ENCODE results near the gene PLIN1.

- TF ChIP-seq, protein P1, sequence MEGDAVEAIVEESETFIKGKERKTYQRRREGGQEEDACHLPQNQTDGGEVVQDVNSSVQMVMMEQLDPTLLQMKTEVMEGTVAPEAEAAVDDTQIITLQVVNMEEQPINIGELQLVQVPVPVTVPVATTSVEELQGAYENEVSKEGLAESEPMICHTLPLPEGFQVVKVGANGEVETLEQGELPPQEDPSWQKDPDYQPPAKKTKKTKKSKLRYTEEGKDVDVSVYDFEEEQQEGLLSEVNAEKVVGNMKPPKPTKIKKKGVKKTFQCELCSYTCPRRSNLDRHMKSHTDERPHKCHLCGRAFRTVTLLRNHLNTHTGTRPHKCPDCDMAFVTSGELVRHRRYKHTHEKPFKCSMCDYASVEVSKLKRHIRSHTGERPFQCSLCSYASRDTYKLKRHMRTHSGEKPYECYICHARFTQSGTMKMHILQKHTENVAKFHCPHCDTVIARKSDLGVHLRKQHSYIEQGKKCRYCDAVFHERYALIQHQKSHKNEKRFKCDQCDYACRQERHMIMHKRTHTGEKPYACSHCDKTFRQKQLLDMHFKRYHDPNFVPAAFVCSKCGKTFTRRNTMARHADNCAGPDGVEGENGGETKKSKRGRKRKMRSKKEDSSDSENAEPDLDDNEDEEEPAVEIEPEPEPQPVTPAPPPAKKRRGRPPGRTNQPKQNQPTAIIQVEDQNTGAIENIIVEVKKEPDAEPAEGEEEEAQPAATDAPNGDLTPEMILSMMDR (IDR thresholded peaks at IDR 0.05): no peak
- TF ChIP-seq POLR2A (IDR thresholded peaks at IDR 0.05): no peak
- no peak for TF ChIP-seq POLR2AphosphoS5 (IDR thresholded peaks at IDR 0.05)
- TF ChIP-seq EP300 (IDR thresholded peaks at IDR 0.05; ENCODE audit: low read depth): no peak
These were observed 11.0 kb downstream of the PLIN1 start for GRCh38 chr15:89668171-89668570.

Data from transverse colon (tissue), 4 donors.